ENCODE results near the gene MRPL58. TPM values are rescaled to one million over a fixed set of nuclear protein-coding genes. Genes with fewer than 3 reads are reported as not detected.
"Not testable (repeated sequence)": the region's sequence is repeated elsewhere in the genome, so short reads cannot be mapped to it uniquely, and the experiment has no call there.

The MRPL58 gene
- polyA plus RNA-seq, 1 experiment = 53.7 TPM

- POLR2A ChIA-PET = no interaction called here
- CTCF ChIA-PET = no interaction called here
- H3K27ac ChIP-seq (ENCODE audit: low read depth, low read length) = no peak overlapping the region
- no peak overlapping the region for H3K4me3 ChIP-seq (ENCODE audit: low read depth, low read length)
- TF ChIP-seq CTCF (IDR thresholded peaks at IDR 0.05; ENCODE audit: low read depth, low read length) = no peak
- DNase-seq (ENCODE audit: low read depth, low spot score) = no peak
- no peaks in the 10 kb centered on the region for H3K27me3 ChIP-seq (ENCODE audit: control insufficient read depth, insufficient read depth, low read length)
- no peaks in the 10 kb centered on the region; the same call in 1 of the 2 replicates for H3K9me3 ChIP-seq (ENCODE audit: control insufficient read depth, insufficient read depth, low read length)
Observed at GRCh38 chr17:75044716-75045115, 32.2 kb downstream of the MRPL58 start.

- Histone ChIP-seq H3K4me3 (ENCODE audit: low read depth, low read length) (peak overlapping the region; percentile 98), H3K27ac (ENCODE audit: low read depth, low read length) (peak overlapping the region; percentile 97)
- H3K27me3 ChIP-seq (ENCODE audit: control insufficient read depth, insufficient read depth, low read length); CTCF ChIA-PET; H3K9me3 ChIP-seq (ENCODE audit: control insufficient read depth, insufficient read depth, low read length); DNase-seq (ENCODE audit: low read depth, low spot score): not testable (repeated sequence)
- POLR2A ChIA-PET = interaction anchor here (1.0 kb wide), 1 partner anchor 11 kb away, joined by 7 read pairs; no protein-coding TSS in a partner anchor
Observed at GRCh38 chr17:75045946-75046406, 33.5 kb downstream of the MRPL58 start.

GRCh38 chr17:75046407-75047289 is 34.2 kb downstream of the MRPL58 start, which contains the start of the genes ATP5PD and KCTD2:
ATP5PD (minus strand) TSS chr17:75046969; CDS start chr17:75042650, 4,319 bp downstream.
KCTD2 (plus strand) TSS chr17:75047225; CDS start chr17:75047251, 26 bp downstream.
- CTCF ChIA-PET = no interaction called here

DNA sequence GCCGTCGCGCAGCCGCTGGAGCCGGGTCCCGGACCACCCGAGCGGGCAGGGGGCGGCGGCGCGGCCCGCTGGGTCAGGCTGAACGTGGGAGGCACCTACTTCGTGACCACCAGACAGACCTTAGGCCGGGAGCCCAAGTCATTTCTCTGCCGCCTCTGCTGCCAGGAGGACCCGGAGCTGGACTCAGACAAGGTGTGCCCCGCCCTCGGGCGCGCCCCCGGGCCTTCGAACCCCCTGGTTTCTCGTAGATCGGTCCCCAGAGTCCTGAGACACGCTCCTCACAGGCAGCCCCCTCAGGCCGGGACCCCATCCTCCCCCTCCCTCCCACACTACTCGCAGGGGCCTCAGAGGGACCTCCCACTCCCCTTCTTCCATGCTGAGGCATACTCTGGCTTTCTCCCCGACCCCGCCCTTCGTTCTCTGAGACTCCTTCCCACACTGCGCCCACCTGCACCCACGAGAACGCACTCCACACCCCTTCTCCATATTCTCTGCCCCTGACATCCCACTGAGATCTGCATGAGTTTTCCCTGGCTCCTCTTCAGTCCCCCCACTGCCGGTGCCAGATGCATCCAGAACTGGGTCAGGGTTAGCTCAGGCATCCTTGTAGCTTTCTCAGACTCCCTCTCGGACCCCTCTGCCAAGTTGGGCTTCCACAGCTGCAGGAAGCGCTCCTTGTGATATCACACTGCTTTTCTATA is 35.1 kb downstream of the MRPL58 start:
- ChIA-PET CTCF (interaction anchor here (1.2 to 1.3 kb wide), 2 partner anchors 98 to 124 kb away, joined by 3 to 7 read pairs; no protein-coding TSS in a partner anchor), POLR2A (interaction anchor here (0.6 to 1.0 kb wide), 3 partner anchors 13 to 85 kb away, joined by 3 to 4 read pairs (median 4); partner anchors contain the start of gene MRPL58)
- Histone ChIP-seq H3K27ac (ENCODE audit: low read depth, low read length) (no peak overlapping the region), H3K4me3 (ENCODE audit: low read depth, low read length) (peak overlapping the region; percentile 98), H3K27me3 (ENCODE audit: control insufficient read depth, insufficient read depth, low read length) (no peaks in the 10 kb centered on the region), H3K9me3 (ENCODE audit: control insufficient read depth, insufficient read depth, low read length) (no peaks in the 10 kb centered on the region; the same call in 1 of the 2 replicates)
- no peak for TF ChIP-seq CTCF (IDR thresholded peaks at IDR 0.05; ENCODE audit: low read depth, low read length)
- no peak for DNase-seq (ENCODE audit: low read depth, low spot score)

More at GRCh38 chr17:75046407-75047289, 34.2 kb downstream of the MRPL58 start, which contains the start of the genes ATP5PD and KCTD2:
- Histone ChIP-seq H3K4me3 (ENCODE audit: low read depth, low read length) (peak within 1 kb of the TSS; percentile 98), H3K9me3 (ENCODE audit: control insufficient read depth, insufficient read depth, low read length) (no peaks in the 10 kb centered on the region; the same call in 1 of the 2 replicates), H3K27me3 (ENCODE audit: control insufficient read depth, insufficient read depth, low read length) (no peaks in the 10 kb centered on the region), H3K27ac (ENCODE audit: low read depth, low read length) (peak within 1 kb of the TSS; percentile 97)
- peak; percentile 90 for DNase-seq (ENCODE audit: low read depth, low spot score)
- POLR2A ChIA-PET = interaction anchor here (0.6 to 1.0 kb wide), 3 partner anchors 12 to 30 kb away, joined by 4 to 7 read pairs (median 7); no protein-coding TSS in a partner anchor
- TF ChIP-seq CTCF (IDR thresholded peaks at IDR 0.05; ENCODE audit: low read depth, low read length) = no peak

DNA sequence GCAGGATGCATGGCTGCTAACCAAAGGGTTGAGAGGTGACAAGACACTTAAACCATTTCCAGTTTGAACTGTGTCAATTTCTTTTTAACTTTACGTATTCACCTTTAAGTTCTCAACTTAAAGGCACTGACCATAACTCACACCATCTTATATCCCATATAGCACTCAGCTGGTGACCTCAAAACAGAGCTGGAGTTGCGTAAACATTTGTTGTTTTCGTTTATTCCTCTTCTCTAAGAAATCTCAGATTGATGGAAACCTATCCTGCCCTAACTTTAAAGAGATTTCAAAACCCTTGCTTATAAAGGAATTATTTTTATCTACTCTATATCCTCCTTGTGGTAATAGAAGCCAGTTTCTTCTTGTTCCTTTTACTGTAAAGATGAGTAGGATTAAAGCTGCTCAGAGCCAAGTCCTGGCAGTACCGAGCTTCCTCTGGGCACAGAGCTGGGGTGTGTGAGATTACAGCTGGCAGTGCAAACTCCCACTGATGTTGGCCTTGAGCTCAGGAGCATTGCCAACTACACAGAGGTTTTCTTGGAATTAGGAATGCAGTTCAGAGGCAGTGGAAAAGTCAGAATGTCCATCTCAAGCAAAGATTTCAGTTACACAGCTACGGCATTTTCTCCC is 35.9 kb downstream of the MRPL58 start:
- Histone ChIP-seq H3K27me3 (ENCODE audit: control insufficient read depth, insufficient read depth, low read length) (no peaks in the 10 kb centered on the region), H3K27ac (ENCODE audit: low read depth, low read length) (no peak overlapping the region), H3K9me3 (ENCODE audit: control insufficient read depth, insufficient read depth, low read length) (no peaks in the 10 kb centered on the region; the same call in 1 of the 2 replicates), H3K4me3 (ENCODE audit: low read depth, low read length) (peak overlapping the region; percentile 98)
- TF ChIP-seq CTCF (IDR thresholded peaks at IDR 0.05; ENCODE audit: low read depth, low read length) = no peak
- ChIA-PET CTCF (interaction anchor here (0.7 to 2.2 kb wide), 8 partner anchors 12 to 123 kb away, joined by 3 to 15 read pairs (median 4); no protein-coding TSS in a partner anchor), POLR2A (interaction anchor here (0.6 to 1.0 kb wide), 3 partner anchors 25 to 48 kb away, joined by 3 to 5 read pairs (median 4); partner anchors contain the start of gene MRPL58)
- no peak for DNase-seq (ENCODE audit: low read depth, low spot score)

Data from AG04450 (cell line).